Measurements from ENCODE around the gene ENTPD8.
"Not testable (repeated sequence)": the region's sequence is repeated elsewhere in the genome, so short reads cannot be mapped to it uniquely, and the experiment has no call there.

The ENTPD8 gene

GRCh38 chr9:137451264-137452005 lies 10.3 kb upstream of the ENTPD8 start:
- H3K27ac ChIP-seq (ENCODE audit: low read depth, low read length); H3K4me3 ChIP-seq (ENCODE audit: low read depth, low read length); H3K79me2 ChIP-seq (ENCODE audit: control insufficient read depth, insufficient read depth, low read length, unreplicated experiment); H3K4me1 ChIP-seq (ENCODE audit: control insufficient read depth, insufficient read depth, low read length, unreplicated experiment); H3K27me3 ChIP-seq (ENCODE audit: insufficient read depth, low read length); H2AFZ ChIP-seq (ENCODE audit: low read length, unreplicated experiment): not testable (repeated sequence)
- peaks cover 10% of the 10 kb centered on the region; the same call in 1 of the 2 replicates for H3K36me3 ChIP-seq (ENCODE audit: insufficient read depth, low read length)

- peaks cover 10% of the 10 kb centered on the region; the same call in 1 of the 2 replicates for H3K36me3 ChIP-seq (ENCODE audit: insufficient read depth, low read length)
- not testable (repeated sequence) for H3K27me3 ChIP-seq (ENCODE audit: insufficient read depth, low read length); H3K79me2 ChIP-seq (ENCODE audit: control insufficient read depth, insufficient read depth, low read length, unreplicated experiment); H3K27ac ChIP-seq (ENCODE audit: low read depth, low read length); H3K4me1 ChIP-seq (ENCODE audit: control insufficient read depth, insufficient read depth, low read length, unreplicated experiment); H2AFZ ChIP-seq (ENCODE audit: low read length, unreplicated experiment); H3K4me3 ChIP-seq (ENCODE audit: low read depth, low read length)
These were observed 9.5 kb upstream of the ENTPD8 start for GRCh38 chr9:137450539-137451222.

GRCh38 chr9:137449931-137450538 lies 8.9 kb upstream of the ENTPD8 start:
- H3K4me3 ChIP-seq (ENCODE audit: low read depth, low read length) = no peak overlapping the region
- H3K27me3 ChIP-seq (ENCODE audit: insufficient read depth, low read length) = no peaks in the 10 kb centered on the region
- H3K27ac ChIP-seq (ENCODE audit: low read depth, low read length) = no peak overlapping the region
- no peaks in the 10 kb centered on the region for H3K79me2 ChIP-seq (ENCODE audit: control insufficient read depth, insufficient read depth, low read length, unreplicated experiment)
- H3K4me1 ChIP-seq (ENCODE audit: control insufficient read depth, insufficient read depth, low read length, unreplicated experiment) = peaks cover 2% of the 10 kb centered on the region
- no peak overlapping the region for H2AFZ ChIP-seq (ENCODE audit: low read length, unreplicated experiment)
- H3K36me3 ChIP-seq (ENCODE audit: insufficient read depth, low read length) = peaks cover 10% of the 10 kb centered on the region; the same call in 1 of the 2 replicates

- Histone ChIP-seq H2AFZ (ENCODE audit: low read length, unreplicated experiment) (no peak overlapping the region), H3K27ac (ENCODE audit: low read depth, low read length) (no peak overlapping the region), H3K4me1 (ENCODE audit: control insufficient read depth, insufficient read depth, low read length, unreplicated experiment) (peaks cover 4% of the 10 kb centered on the region), H3K4me3 (ENCODE audit: low read depth, low read length) (no peak overlapping the region), H3K79me2 (ENCODE audit: control insufficient read depth, insufficient read depth, low read length, unreplicated experiment) (no peaks in the 10 kb centered on the region), H3K36me3 (ENCODE audit: insufficient read depth, low read length) (peaks cover 10% of the 10 kb centered on the region; the same call in 1 of the 2 replicates), H3K27me3 (ENCODE audit: insufficient read depth, low read length) (no peaks in the 10 kb centered on the region)
These were observed 8.1 kb upstream of the ENTPD8 start for GRCh38 chr9:137449081-137449844.

- Histone ChIP-seq H3K4me1 (ENCODE audit: control insufficient read depth, insufficient read depth, low read length, unreplicated experiment) (peaks cover 4% of the 10 kb centered on the region), H3K4me3 (ENCODE audit: low read depth, low read length) (no peak overlapping the region), H3K36me3 (ENCODE audit: insufficient read depth, low read length) (peaks cover 10% of the 10 kb centered on the region; the same call in 1 of the 2 replicates), H3K79me2 (ENCODE audit: control insufficient read depth, insufficient read depth, low read length, unreplicated experiment) (no peaks in the 10 kb centered on the region), H3K27ac (ENCODE audit: low read depth, low read length) (no peak overlapping the region), H3K27me3 (ENCODE audit: insufficient read depth, low read length) (no peaks in the 10 kb centered on the region), H2AFZ (ENCODE audit: low read length, unreplicated experiment) (no peak overlapping the region)
These were observed 7.4 kb upstream of the ENTPD8 start for GRCh38 chr9:137448602-137448962.

- H3K4me1 ChIP-seq (ENCODE audit: control insufficient read depth, insufficient read depth, low read length, unreplicated experiment) = peaks cover 4% of the 10 kb centered on the region
- no peak overlapping the region for H2AFZ ChIP-seq (ENCODE audit: low read length, unreplicated experiment)
- H3K27me3 ChIP-seq (ENCODE audit: insufficient read depth, low read length) = no peaks in the 10 kb centered on the region
- no peak overlapping the region for H3K27ac ChIP-seq (ENCODE audit: low read depth, low read length)
- H3K79me2 ChIP-seq (ENCODE audit: control insufficient read depth, insufficient read depth, low read length, unreplicated experiment) = no peaks in the 10 kb centered on the region
- no peak overlapping the region for H3K4me3 ChIP-seq (ENCODE audit: low read depth, low read length)
- peaks cover 7% of the 10 kb centered on the region; the same call in 1 of the 2 replicates for H3K36me3 ChIP-seq (ENCODE audit: insufficient read depth, low read length)
These were observed 6.8 kb upstream of the ENTPD8 start for GRCh38 chr9:137447722-137448601.

GRCh38 chr9:137446851-137447471 lies 5.8 kb upstream of the ENTPD8 start:
- no peaks in the 10 kb centered on the region; the same call in 1 of the 2 replicates for H3K36me3 ChIP-seq (ENCODE audit: insufficient read depth, low read length)
- H3K4me3 ChIP-seq (ENCODE audit: low read depth, low read length) = no peak overlapping the region
- peaks cover 4% of the 10 kb centered on the region for H3K4me1 ChIP-seq (ENCODE audit: control insufficient read depth, insufficient read depth, low read length, unreplicated experiment)
- no peak overlapping the region for H3K27ac ChIP-seq (ENCODE audit: low read depth, low read length)
- no peaks in the 10 kb centered on the region for H3K79me2 ChIP-seq (ENCODE audit: control insufficient read depth, insufficient read depth, low read length, unreplicated experiment)
- H2AFZ ChIP-seq (ENCODE audit: low read length, unreplicated experiment) = no peak overlapping the region
- H3K27me3 ChIP-seq (ENCODE audit: insufficient read depth, low read length) = no peaks in the 10 kb centered on the region

- no peak overlapping the region for H3K4me3 ChIP-seq (ENCODE audit: low read depth, low read length)
- H2AFZ ChIP-seq (ENCODE audit: low read length, unreplicated experiment) = no peak overlapping the region
- no peaks in the 10 kb centered on the region; the same call in 1 of the 2 replicates for H3K36me3 ChIP-seq (ENCODE audit: insufficient read depth, low read length)
- H3K27me3 ChIP-seq (ENCODE audit: insufficient read depth, low read length) = no peaks in the 10 kb centered on the region
- H3K79me2 ChIP-seq (ENCODE audit: control insufficient read depth, insufficient read depth, low read length, unreplicated experiment) = no peaks in the 10 kb centered on the region
- H3K4me1 ChIP-seq (ENCODE audit: control insufficient read depth, insufficient read depth, low read length, unreplicated experiment) = peaks cover 4% of the 10 kb centered on the region
- H3K27ac ChIP-seq (ENCODE audit: low read depth, low read length) = no peak overlapping the region
These were observed 4.8 kb upstream of the ENTPD8 start for GRCh38 chr9:137445930-137446431.

GRCh38 chr9:137445275-137445807 lies 4.2 kb upstream of the ENTPD8 start:
- H3K27me3 ChIP-seq (ENCODE audit: insufficient read depth, low read length) = no peaks in the 10 kb centered on the region
- H3K4me3 ChIP-seq (ENCODE audit: low read depth, low read length) = no peak overlapping the region
- H3K36me3 ChIP-seq (ENCODE audit: insufficient read depth, low read length) = no peaks in the 10 kb centered on the region; the same call in 1 of the 2 replicates
- no peak overlapping the region for H2AFZ ChIP-seq (ENCODE audit: low read length, unreplicated experiment)
- peaks cover 4% of the 10 kb centered on the region for H3K4me1 ChIP-seq (ENCODE audit: control insufficient read depth, insufficient read depth, low read length, unreplicated experiment)
- H3K79me2 ChIP-seq (ENCODE audit: control insufficient read depth, insufficient read depth, low read length, unreplicated experiment) = no peaks in the 10 kb centered on the region
- no peak overlapping the region for H3K27ac ChIP-seq (ENCODE audit: low read depth, low read length)
